ENCODE measurements around the gene GNB1L.

The GNB1L gene

DNA sequence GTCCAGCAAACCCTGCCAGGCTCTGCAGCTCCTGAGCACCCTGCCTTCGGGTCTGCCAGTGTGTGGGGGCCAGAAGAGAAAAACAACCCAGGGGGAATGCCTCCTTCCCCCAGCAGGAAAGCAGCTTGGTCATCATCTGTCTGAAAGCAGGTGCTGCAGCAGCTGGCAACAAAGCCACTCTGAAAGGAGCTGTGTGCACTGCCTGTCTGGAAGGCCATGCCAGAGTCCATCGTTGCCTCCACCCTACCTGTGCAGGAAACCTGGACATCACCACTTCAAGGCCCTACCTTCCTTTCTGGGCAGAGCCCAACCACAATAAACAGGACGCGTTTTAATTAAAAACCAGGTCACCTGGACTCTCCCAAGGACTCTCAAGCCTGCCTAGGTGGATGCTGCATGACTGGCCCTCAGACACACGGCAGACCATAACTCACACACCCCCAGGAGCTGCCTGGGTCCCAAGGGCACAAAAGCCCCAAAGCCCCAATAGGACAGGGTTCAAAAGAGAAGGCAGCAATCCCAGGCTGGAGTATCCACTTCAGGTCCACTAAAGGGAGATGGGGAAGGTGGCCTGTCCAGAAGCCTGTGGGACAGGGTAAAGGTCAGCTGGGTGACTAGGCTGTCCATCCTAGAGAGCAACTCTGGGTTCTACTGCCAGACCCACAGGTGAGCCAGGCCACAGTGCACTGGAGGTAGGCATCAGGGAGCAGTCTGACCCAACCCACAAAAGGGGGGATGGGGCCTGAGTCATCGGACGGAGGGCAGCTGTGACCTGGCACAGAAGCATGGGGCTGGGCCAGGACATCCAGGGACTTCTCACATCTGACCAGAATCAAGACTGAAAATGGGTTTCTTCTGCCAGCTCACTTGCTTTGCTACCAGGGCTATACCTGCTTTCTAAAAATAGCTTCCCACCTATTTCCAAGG lies 6.1 kb downstream of the GNB1L start:
- Histone ChIP-seq H3K27ac (replicated peaks; ENCODE audit: low read length) (no peak overlapping the region), H3K79me1 (ENCODE audit: low read depth, low read length) (peaks cover 23% of the 10 kb centered on the region), H2BK12ac (ENCODE audit: low read length) (no peak overlapping the region), H3K27me3 (ENCODE audit: control insufficient read depth in 3 of 3, insufficient read depth in 3 of 3, low read depth in 1 of 3, low read length in 3 of 3) (no peaks in the 10 kb centered on the region), H3K4me1 (ENCODE audit: control insufficient read depth in 2 of 2, insufficient read depth in 1 of 2, low read depth in 1 of 2, low read length in 2 of 2) (peaks cover 8% of the 10 kb centered on the region in 2 donors), H4K8ac (ENCODE audit: low read depth, low read length) (no peak overlapping the region), H3K4me3 (ENCODE audit: low read length in 2 of 2) (peak overlapping the region in 1 of 2 donors; percentile 36), H3K23ac (ENCODE audit: low read depth, low read length, poor library complexity) (peak overlapping the region; percentile 69), H3K4ac (ENCODE audit: low read length) (no peak overlapping the region), H3K4me2 (ENCODE audit: insufficient read depth, low read length, poor library complexity, severe bottlenecking) (no peak overlapping the region), H2BK120ac (ENCODE audit: low read depth, low read length) (no peak overlapping the region), H3K18ac (ENCODE audit: low read length) (no peak overlapping the region), H2BK15ac (ENCODE audit: low read length) (no peak overlapping the region), H3K14ac (ENCODE audit: low read length) (no peak overlapping the region), H4K91ac (ENCODE audit: low read depth, low read length, poor library complexity) (no peak overlapping the region), H3K9ac (ENCODE audit: low read depth, low read length, poor library complexity) (no peak overlapping the region), H2AK5ac (ENCODE audit: low read depth, low read length) (no peak overlapping the region), H2BK5ac (ENCODE audit: low read length) (no peak overlapping the region), H3K36me3 (replicated peaks in 1 of 2; ENCODE audit: control insufficient read depth in 2 of 2, insufficient read depth in 2 of 2, low read length in 2 of 2) (peaks cover 36 to 59% of the 10 kb centered on the region in 2 donors), H2AFZ (ENCODE audit: low read length) (no peak overlapping the region), H3K9me3 (replicated peaks in 1 of 2; ENCODE audit: control insufficient read depth in 2 of 2, insufficient read depth in 1 of 2, low read depth in 1 of 2, low read length in 2 of 2) (peaks cover 10 to 14% of the 10 kb centered on the region in 2 donors)
- no peak for DNase-seq (ENCODE audit: low spot score)
- WGBS, 2 donors (ENCODE audit: extremely low coverage in 2 of 2, insufficient read length in 2 of 2, insufficient replicate concordance in 1 of 2), result no CpG with 5 or more reads among the region's 7 CpGs

DNA sequence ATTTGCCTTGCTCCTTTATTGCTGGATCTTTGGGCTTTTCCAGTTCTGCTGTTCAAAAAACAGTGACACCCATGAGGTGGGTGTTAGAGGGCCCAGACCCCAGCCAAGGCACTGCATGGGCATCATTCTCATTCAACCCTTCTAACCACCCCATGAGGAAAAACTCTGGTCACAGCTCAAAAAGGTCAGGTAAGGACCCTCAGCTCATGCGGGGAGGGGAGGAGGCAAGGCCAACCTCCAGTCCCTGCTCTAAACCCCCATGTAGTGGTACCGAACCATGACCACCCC lies 7.4 kb downstream of the GNB1L start:
- WGBS, 2 donors (ENCODE audit: extremely low coverage in 2 of 2, insufficient read length in 2 of 2, insufficient replicate concordance in 1 of 2), result no CpG with 5 or more reads among the region's 2 CpGs
- no peak for DNase-seq (ENCODE audit: low spot score)
- H3K27ac ChIP-seq (replicated peaks; ENCODE audit: low read length), result no peak overlapping the region
- no peak overlapping the region for H3K23ac ChIP-seq (ENCODE audit: low read depth, low read length, poor library complexity)
- no peak overlapping the region for H3K9ac ChIP-seq (ENCODE audit: low read depth, low read length, poor library complexity)
- peaks cover 35 to 51% of the 10 kb centered on the region in 2 donors for H3K36me3 ChIP-seq (replicated peaks in 1 of 2; ENCODE audit: control insufficient read depth in 2 of 2, insufficient read depth in 2 of 2, low read length in 2 of 2)
- H3K4me2 ChIP-seq (ENCODE audit: insufficient read depth, low read length, poor library complexity, severe bottlenecking), result no peak overlapping the region
- H4K8ac ChIP-seq (ENCODE audit: low read depth, low read length), result no peak overlapping the region
- no peak overlapping the region for H2BK12ac ChIP-seq (ENCODE audit: low read length)
- H3K4me1 ChIP-seq (ENCODE audit: control insufficient read depth in 2 of 2, insufficient read depth in 1 of 2, low read depth in 1 of 2, low read length in 2 of 2), result peaks cover 0 to 10% of the 10 kb centered on the region in 2 donors
- no peak overlapping the region for H2BK120ac ChIP-seq (ENCODE audit: low read depth, low read length)
- no peak overlapping the region for H2AFZ ChIP-seq (ENCODE audit: low read length)
- H3K27me3 ChIP-seq (ENCODE audit: control insufficient read depth in 3 of 3, insufficient read depth in 3 of 3, low read depth in 1 of 3, low read length in 3 of 3), result no peaks in the 10 kb centered on the region
- no peak overlapping the region for H3K18ac ChIP-seq (ENCODE audit: low read length)
- no peak overlapping the region for H2BK5ac ChIP-seq (ENCODE audit: low read length)
- H3K4ac ChIP-seq (ENCODE audit: low read length), result no peak overlapping the region
- no peak overlapping the region for H2BK15ac ChIP-seq (ENCODE audit: low read length)
- no peak overlapping the region for H2AK5ac ChIP-seq (ENCODE audit: low read depth, low read length)
- H4K91ac ChIP-seq (ENCODE audit: low read depth, low read length, poor library complexity), result no peak overlapping the region
- H3K9me3 ChIP-seq (replicated peaks in 1 of 2; ENCODE audit: control insufficient read depth in 2 of 2, insufficient read depth in 1 of 2, low read depth in 1 of 2, low read length in 2 of 2), result peaks cover 10 to 14% of the 10 kb centered on the region in 2 donors
- no peak overlapping the region for H3K14ac ChIP-seq (ENCODE audit: low read length)
- peaks cover 21% of the 10 kb centered on the region for H3K79me1 ChIP-seq (ENCODE audit: low read depth, low read length)
- H3K4me3 ChIP-seq (ENCODE audit: low read length in 2 of 2), result no peak overlapping the region

DNA sequence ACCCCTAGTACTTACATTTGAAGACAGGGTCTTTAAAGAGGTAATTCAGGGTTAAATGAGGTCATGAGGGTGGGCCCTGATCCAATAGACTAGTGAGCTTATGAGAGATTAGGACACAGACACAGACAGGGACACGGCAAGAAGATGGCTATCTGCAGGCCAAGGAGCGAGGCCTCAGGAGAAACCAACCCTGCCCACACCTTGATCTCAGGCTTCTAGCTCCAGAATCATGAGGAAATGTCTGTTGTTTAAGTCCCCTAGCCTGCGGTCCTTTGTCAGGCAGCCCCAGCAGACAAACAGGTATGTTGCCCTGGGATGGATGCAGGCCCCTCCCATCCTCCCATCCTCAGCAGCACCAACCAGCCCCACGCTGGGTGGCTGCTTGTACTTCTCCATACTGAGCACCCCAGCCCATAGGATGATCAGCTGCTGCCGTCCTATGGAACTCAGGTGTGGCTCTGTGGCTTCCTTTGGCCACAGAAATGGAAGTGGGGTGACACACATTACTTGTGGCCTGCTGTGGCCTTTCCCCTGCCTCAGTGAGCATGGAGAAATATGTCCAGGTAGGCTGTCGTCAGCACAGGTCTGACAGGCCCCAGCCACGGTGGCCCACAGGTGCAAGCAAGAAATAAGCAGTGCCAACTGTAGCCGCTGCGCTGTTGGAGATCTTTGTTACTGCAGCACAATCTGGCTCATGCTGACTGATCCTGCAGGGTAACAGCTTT lies 7.9 kb downstream of the GNB1L start:
- H2BK12ac ChIP-seq (ENCODE audit: low read length), result no peak overlapping the region
- DNase-seq (ENCODE audit: low spot score), result no peak
- no peak overlapping the region for H3K4ac ChIP-seq (ENCODE audit: low read length)
- no peak overlapping the region for H3K18ac ChIP-seq (ENCODE audit: low read length)
- peak overlapping the region; percentile 45 for H3K23ac ChIP-seq (ENCODE audit: low read depth, low read length, poor library complexity)
- H3K27me3 ChIP-seq (ENCODE audit: control insufficient read depth in 3 of 3, insufficient read depth in 3 of 3, low read depth in 1 of 3, low read length in 3 of 3), result no peaks in the 10 kb centered on the region
- H2BK120ac ChIP-seq (ENCODE audit: low read depth, low read length), result no peak overlapping the region
- no peak overlapping the region for H2BK5ac ChIP-seq (ENCODE audit: low read length)
- no peak overlapping the region for H3K27ac ChIP-seq (replicated peaks; ENCODE audit: low read length)
- H4K8ac ChIP-seq (ENCODE audit: low read depth, low read length), result no peak overlapping the region
- H3K4me3 ChIP-seq (ENCODE audit: low read length in 2 of 2), result peak overlapping the region in 1 of 2 donors; percentile 36
- no CpG with 5 or more reads among the region's 9 CpGs for WGBS, 2 donors (ENCODE audit: extremely low coverage in 2 of 2, insufficient read length in 2 of 2, insufficient replicate concordance in 1 of 2)
- H3K14ac ChIP-seq (ENCODE audit: low read length), result no peak overlapping the region
- H4K91ac ChIP-seq (ENCODE audit: low read depth, low read length, poor library complexity), result no peak overlapping the region
- H3K4me2 ChIP-seq (ENCODE audit: insufficient read depth, low read length, poor library complexity, severe bottlenecking), result no peak overlapping the region
- H3K36me3 ChIP-seq (replicated peaks in 1 of 2; ENCODE audit: control insufficient read depth in 2 of 2, insufficient read depth in 2 of 2, low read length in 2 of 2), result peaks cover 32 to 46% of the 10 kb centered on the region in 2 donors
- peaks cover 11 to 14% of the 10 kb centered on the region in 2 donors for H3K9me3 ChIP-seq (replicated peaks in 1 of 2; ENCODE audit: control insufficient read depth in 2 of 2, insufficient read depth in 1 of 2, low read depth in 1 of 2, low read length in 2 of 2)
- H3K9ac ChIP-seq (ENCODE audit: low read depth, low read length, poor library complexity), result no peak overlapping the region
- no peak overlapping the region for H2BK15ac ChIP-seq (ENCODE audit: low read length)
- no peak overlapping the region for H2AK5ac ChIP-seq (ENCODE audit: low read depth, low read length)
- peaks cover 0 to 13% of the 10 kb centered on the region in 2 donors for H3K4me1 ChIP-seq (ENCODE audit: control insufficient read depth in 2 of 2, insufficient read depth in 1 of 2, low read depth in 1 of 2, low read length in 2 of 2)
- no peak overlapping the region for H2AFZ ChIP-seq (ENCODE audit: low read length)
- peaks cover 18% of the 10 kb centered on the region for H3K79me1 ChIP-seq (ENCODE audit: low read depth, low read length)
